ENCODE measurements around the gene WRAP73.

Gene WRAP73
- 50.8 to 68.7 (median 59.4) reads per million in 4 experiments for total RNA-seq

GRCh38 chr1:3649342-3650247 is at the start of gene WRAP73:
WRAP73 (minus strand) TSS chr1:3650103; CDS start chr1:3649999, 104 bp downstream.
- DNase-seq = peak; percentile 79

GRCh38 chr1:3699596-3699995 is 49.7 kb upstream of the WRAP73 start:
- DNase-seq = no peak

GRCh38 chr1:3698660-3699408 is 48.9 kb upstream of the WRAP73 start:
- no peak for DNase-seq

- no peak for DNase-seq
Observed at GRCh38 chr1:3697810-3698209, 47.9 kb upstream of the WRAP73 start.

- no peak for DNase-seq
Observed at GRCh38 chr1:3697104-3697503, 47.2 kb upstream of the WRAP73 start.

DNA sequence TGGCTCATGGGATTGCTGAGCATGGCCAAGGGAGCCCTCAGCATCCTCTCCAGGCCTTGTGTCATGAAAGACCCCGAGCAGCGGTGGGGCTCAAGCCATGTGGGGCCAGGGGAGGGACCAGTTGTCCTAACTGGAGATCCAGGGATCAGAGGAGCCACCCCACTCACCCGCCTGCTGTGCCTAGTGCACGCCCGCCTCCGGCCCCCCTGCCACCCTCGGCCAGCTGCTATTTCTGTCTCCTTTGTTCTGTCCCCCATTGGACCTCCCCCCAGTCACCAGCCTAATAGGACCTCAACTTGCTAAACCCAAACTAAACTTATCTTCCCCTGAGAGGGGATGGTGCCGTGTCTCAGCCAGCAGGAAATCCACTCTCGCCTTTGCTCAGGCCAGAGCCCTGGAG is 46.8 kb upstream of the WRAP73 start:
- no peak for DNase-seq

DNA sequence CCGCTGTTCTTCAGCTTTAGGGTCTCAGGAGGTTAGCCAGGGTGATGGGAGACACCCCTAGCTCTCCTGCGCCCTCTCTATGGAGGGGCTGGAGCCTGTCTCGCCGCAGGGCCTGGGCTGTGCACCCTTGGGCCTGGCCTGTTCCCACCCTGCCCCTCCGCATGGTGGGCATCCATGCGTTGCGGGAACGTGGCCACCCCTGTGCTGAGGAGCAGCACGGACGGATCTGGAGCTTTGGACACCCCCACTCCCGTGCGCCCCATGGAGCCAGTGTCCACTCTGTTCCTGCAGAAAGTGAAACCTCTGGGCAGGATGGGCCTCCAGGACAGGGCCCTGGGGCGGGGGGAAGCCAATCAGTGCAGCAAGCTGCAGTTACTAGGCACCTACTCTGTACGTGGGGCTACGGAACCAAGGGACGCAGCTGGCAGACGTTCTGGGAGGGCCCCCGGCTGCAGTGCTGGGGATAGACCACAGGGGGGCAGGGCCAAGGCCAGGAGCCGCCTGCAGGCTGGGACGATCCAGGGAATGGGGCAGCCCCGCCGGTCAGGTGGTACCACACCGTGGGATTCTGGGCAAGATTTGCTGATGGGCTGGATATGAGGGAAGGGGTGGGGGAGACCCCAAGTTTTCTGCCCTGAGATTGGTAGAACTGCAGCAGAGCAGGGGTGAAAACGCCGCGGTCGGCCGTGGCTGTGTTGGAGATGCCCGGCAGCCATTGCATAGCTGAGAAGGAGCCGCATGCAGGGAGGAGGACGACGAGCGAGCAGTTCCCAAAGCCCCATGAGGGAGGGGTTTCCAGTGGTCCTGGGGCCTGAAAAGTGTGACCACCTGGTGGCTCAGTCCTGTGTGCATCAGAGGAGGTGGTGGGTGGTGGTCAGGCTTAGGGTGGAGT is 45.7 kb upstream of the WRAP73 start:
- DNase-seq = no peak

DNA sequence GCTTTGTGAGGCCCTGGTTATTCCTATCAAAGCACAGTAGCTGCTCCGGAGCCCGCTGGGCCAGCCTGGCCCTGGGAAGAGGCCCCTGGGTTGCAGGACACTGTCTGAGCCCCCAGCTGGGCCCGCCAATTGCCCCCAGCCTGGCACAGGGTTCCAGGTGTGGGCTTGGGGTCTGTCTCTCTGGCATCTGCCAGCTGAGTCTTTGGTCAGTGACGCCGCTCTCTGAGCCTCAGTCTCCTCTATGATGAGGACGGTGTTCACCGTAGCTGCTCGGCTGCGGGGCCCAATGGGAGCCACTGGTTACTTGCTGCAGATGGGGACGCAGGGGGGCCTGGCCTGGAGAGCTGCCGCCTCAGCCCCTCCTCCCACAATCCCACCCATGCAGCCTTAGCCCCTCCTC is 43.4 kb upstream of the WRAP73 start:
- DNase-seq = no peak

DNA sequence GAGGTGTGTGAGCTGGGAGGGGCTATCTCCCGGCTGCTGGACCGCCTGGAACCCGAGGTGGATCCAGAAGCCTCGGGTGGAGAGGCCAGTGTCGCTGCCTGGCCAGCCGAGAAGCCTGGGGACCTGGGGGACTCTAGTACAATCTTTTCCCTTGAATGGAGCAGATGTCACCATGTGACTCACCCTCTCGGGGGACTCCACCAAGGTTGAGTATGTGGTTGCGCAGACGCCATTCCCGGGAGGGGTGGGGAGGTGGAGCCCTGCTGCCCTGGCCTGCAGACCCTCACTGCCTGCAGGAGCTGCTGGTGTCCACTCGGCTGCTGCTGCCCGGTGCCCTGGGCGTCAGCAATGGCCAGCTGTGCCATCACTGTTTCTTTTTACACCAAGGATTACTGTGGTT is 42.7 kb upstream of the WRAP73 start:
- no peak for DNase-seq

- no peak for DNase-seq
Observed at GRCh38 chr1:3691421-3692204, 41.7 kb upstream of the WRAP73 start.

DNA sequence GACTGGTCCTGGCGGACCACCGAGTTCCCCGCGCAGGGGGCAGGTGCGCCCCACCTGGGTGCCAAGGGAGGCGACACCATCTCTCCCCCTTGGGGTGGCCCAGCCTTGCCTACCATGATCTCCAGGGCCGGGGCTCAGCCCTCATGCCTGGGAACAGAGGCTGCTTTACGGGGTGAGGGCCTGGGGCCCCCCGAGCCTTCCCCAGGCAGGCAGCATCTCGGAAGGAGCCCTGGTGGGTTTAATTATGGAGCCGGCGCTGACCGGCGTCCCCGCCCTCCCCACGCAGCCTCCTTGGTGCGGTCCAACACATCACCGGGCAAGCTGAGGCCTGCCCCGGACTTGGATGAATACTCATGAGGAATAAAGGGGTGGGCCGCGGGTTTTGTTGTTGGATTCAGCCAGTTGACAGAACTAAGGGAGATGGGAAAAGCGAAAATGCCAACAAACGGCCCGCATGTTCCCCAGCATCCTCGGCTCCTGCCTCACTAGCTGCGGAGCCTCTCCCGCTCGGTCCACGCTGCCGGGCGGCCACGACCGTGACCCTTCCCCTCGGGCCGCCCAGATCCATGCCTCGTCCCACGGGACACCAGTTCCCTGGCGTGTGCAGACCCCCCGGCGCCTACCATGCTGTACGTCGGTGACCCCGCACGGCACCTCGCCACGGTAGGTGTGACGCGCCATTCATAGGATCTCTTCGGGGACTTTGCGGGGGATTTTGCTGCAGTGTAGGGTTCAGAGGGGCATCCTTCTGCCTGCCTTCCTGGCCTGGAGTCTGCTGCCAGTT is 40.6 kb upstream of the WRAP73 start:
- DNase-seq = no peak

DNA sequence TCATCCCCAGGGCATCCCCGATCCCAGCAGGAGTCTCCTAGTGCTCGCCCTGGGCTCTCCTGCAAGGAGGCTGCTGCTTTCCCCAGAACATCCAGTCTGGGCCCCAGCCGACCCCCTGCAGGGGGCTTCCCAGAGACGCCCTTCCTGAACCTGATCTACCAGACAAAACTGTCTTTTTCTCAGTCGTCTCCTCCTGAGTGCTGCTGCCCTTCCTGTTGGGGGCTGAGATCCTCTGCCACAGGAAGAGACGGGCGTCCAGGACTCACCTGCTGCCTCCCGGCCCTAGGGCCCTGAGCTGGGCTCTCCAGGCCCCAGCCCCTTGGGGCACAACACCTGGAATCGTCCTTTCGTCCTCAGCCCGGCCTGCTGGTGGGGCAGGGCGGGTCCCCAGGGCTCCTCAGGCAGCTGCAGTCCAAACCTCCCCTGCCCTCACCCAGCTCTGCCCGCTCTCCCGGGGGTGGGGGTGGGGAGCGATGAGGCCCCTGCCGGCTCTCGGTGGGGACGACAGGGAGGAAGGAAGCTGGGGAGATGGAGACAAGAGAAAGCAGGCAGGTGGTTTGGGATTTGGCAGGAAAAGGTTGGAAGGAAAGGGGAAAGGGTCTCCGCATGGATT is 39.3 kb upstream of the WRAP73 start:
- DNase-seq = no peak

DNA sequence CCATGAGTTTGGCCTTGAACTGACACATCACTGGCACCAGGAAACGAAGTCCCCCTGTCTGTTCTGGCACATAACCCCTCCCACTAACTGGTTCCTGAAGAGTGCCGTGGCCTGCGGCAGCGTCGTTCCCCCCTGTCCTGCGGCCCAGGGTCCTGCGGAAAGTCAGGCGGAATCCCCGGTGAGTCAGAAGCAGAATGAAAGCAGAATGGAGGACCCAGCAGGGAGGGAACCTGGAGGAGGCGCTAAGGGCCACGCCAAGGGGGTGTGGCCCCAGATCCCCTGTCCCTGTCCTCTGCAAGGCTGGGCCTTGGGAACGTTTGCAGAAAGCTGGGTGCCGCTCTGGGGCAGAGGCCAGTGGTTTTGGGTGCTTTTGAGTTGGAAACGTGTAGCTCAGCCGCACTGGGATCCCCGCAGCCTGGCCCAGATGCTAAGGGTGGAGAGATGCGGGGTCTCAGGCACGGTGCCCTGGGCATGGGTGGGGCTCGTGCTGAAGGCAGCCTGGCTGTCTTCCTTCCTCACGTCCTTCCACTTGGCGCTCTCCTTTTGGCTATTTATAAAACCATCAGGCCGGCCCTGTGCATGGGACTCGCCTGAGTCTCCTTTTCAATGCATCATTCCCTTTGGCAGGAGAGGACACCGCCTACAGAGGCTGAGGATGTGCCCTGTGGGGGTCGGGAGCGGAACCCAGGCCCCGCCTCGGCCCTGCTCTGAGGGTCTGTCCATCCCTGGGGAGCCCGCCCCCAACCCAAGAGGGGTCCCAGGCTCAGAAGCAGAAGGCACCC is 38.6 kb upstream of the WRAP73 start:
- no peak for DNase-seq

DNA sequence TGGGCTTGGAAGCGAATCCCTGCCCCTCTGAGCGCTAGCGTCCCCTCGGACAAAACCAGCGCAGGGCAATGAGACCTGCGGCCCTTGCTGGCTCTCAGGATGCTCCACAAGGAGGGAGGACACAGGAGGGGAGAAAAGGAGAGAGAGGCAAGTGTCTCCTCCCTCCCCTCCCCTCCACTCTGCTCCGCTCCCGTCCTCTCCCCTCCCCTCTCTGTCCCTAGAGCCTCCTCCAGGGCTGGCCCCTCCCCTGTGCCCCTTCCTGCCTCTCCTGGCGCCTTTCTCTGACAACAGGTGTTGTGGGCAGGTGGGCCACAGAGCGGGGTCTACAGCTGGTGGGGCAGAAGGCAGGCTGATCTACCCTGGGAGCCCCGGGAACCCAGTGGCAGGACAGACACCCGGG is 37.6 kb upstream of the WRAP73 start:
- no peak for DNase-seq

GRCh38 chr1:3685906-3686305 is 36.0 kb upstream of the WRAP73 start:
- DNase-seq = no peak

DNA sequence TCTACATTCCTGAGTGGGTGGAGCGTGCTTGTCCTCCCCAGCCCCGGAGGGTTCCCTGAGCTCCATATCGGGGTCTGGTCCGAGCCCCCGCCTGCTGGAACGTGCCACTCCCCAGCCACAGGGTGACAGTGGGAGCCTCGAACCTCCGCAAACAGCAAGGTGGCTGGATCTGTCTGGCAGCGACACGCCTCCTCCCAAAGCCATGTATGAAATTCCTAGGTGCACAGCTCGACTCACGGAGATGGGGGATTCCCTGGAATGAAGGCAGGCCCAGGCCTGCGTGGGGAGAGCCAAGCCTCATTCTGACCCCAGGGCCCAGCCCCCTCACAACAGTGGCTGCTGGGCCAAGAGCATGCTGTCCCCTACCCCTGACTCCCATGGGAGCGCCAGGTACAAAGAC is 35.3 kb upstream of the WRAP73 start:
- no peak for DNase-seq

GRCh38 chr1:3683992-3684391 is 34.1 kb upstream of the WRAP73 start:
- no peak for DNase-seq

GRCh38 chr1:3683197-3683596 is 33.3 kb upstream of the WRAP73 start:
- no peak for DNase-seq

GRCh38 chr1:3681898-3682806 is 32.2 kb upstream of the WRAP73 start:
- no peak for DNase-seq
